Upper lobe of left lung (tissue), 6 donors: ENCODE data around the gene PATL1. TPM values are rescaled to one million over a fixed set of nuclear protein-coding genes. Genes with fewer than 3 reads are reported as not detected.
A peak's percentile ranks its signal among the peaks of the same experiment; 100 is the strongest.
"Not testable (repeated sequence)": the region's sequence is repeated elsewhere in the genome, so short reads cannot be mapped to it uniquely, and the experiment has no call there.

ENCODE experiments used
- ATAC-seq, 2 donors: fragments of 200-7000 bp; cut with Tn5 transposase; one replicate each; pipeline ENCODE4 v1.9.1; 2022; ENCODE audit warnings: mild to moderate bottlenecking in 2 of 2, moderate library complexity in 2 of 2; ENCODE audit not compliant: low FRiP score in 2 of 2
- DNase-seq, 2 donors: peaks; one replicate each; pipeline ENCODE4 v3.0.0-alpha.2; 2019 to 2020
- H3K27ac ChIP-seq, 4 donors: fragments of 200-600 bp; sonication (generic); one replicate each; pipeline ENCODE4 v1.5.1; 2016 to 2019
- H3K27me3 ChIP-seq, 4 donors: fragments of 200-600 bp; sonication (generic); one replicate each; pipeline ENCODE4 v1.5.1; 2017 to 2019
- H3K36me3 ChIP-seq, 4 donors: fragments of 200-600 bp; sonication (generic); one replicate each; pipeline ENCODE4 v1.5.1; 2016 to 2019
- H3K4me1 ChIP-seq, 4 donors: fragments of 200-600 bp; sonication (generic); one replicate each; pipeline ENCODE4 v1.5.1; 2018 to 2019
- H3K4me3 ChIP-seq, 4 donors: fragments of 200-600 bp; sonication (generic); one replicate each; pipeline ENCODE4 v1.5.1; 2017 to 2019; ENCODE audit warnings: mild to moderate bottlenecking in 2 of 4, moderate library complexity in 1 of 4
- H3K9me3 ChIP-seq, 4 donors: fragments of 200-600 bp; sonication (generic); one replicate each; pipeline ENCODE4 v1.5.1; 2018 to 2019
- CTCF ChIP-seq, 6 experiments: fragments of 450-650 bp in 4 of 6; fragments of 200-600 bp in 2 of 6; sonication (generic) in 2 of 6; IDR thresholded peaks; one replicate each; pipeline ENCODE4 v1.5.1; 2016 to 2019; ENCODE audit warnings: antibody characterized with exemption in 6 of 6
- EP300 ChIP-seq, 4 donors: sonication (generic); formaldehyde crosslinking; IDR thresholded peaks; one replicate each; pipeline ENCODE4 v1.5.1; 2017; ENCODE audit warnings: antibody characterized with exemption in 4 of 4, control low read depth in 2 of 4
- POLR2A ChIP-seq, 4 donors: fragments of 450-650 bp; IDR thresholded peaks; one replicate each; pipeline ENCODE4 v1.5.1; 2016 to 2017; ENCODE audit warnings: antibody characterized with exemption in 4 of 4, mild to moderate bottlenecking in 2 of 4
- POLR2AphosphoS5 ChIP-seq, 2 donors: sonication (generic); formaldehyde crosslinking; IDR thresholded peaks; one replicate each; pipeline ENCODE4 v1.5.1; 2017; ENCODE audit warnings: antibody characterized with exemption in 2 of 2
- WGBS, 2 donors: methylation state at CpG; one replicate each; pipeline ENCODE4 v1.1.5; 2017 to 2018; 5-methylcytosine and 5-hydroxymethylcytosine counted together
- total RNA-seq, 6 donors: library from RNA; depleted of rRNA in 4 of 6; stranded (reverse); fragments of >200 nt in 4 of 6; gene quantifications; one replicate each; pipeline versions ENCODE4 v1.1.0 to v1.2.1, GENCODE V29; 2016 to 2021
- donor health status: DM: no; HTN: no; CAD: no; lungs with moderate emphysema.
- donor health status: DM: no; HTN: yes; CAD: no; lungs with severe emphysema.

PATL1 gene
- total RNA-seq, 6 donors from 2014 or later: 13.4 to 34.5 (median 23.7) TPM

GRCh38 chr11:59698506-59698905, 29.7 kb upstream of the PATL1 start:
- ATAC-seq (no peak), DNase-seq (no peak)
- TF ChIP-seq POLR2AphosphoS5 (IDR thresholded peaks at IDR 0.05): no peak
- no peak for TF ChIP-seq EP300 (IDR thresholded peaks at IDR 0.05)
- no peak overlapping the region for H3K4me3 ChIP-seq
- no peaks in the 10 kb centered on the region for H3K4me1 ChIP-seq
- H3K27me3 ChIP-seq: no peaks in the 10 kb centered on the region
- H3K9me3 ChIP-seq: no peaks in the 10 kb centered on the region
- no peak overlapping the region for H3K27ac ChIP-seq
- no peaks in the 10 kb centered on the region for H3K36me3 ChIP-seq

GRCh38 chr11:59692915-59693314, 24.1 kb upstream of the PATL1 start:
- DNase-seq: no peak
- Histone ChIP-seq H3K27me3 (no peaks in the 10 kb centered on the region), H3K27ac (no peak overlapping the region), H3K36me3 (no peaks in the 10 kb centered on the region), H3K4me1 (no peaks in the 10 kb centered on the region), H3K9me3 (peaks cover 0 to 13% (median 6%) of the 10 kb centered on the region in 4 donors), H3K4me3 (no peak overlapping the region)
- TF ChIP-seq CTCF (IDR thresholded peaks at IDR 0.05): no peak
- TF ChIP-seq EP300 (IDR thresholded peaks at IDR 0.05): no peak
- TF ChIP-seq POLR2A (IDR thresholded peaks at IDR 0.05): no peak
- no peak for TF ChIP-seq POLR2AphosphoS5 (IDR thresholded peaks at IDR 0.05)
- ATAC-seq: no peak

GRCh38 chr11:59691156-59691555, 22.3 kb upstream of the PATL1 start:
- Histone ChIP-seq H3K9me3 (peaks cover 0 to 13% (median 6%) of the 10 kb centered on the region in 4 donors), H3K4me3 (no peak overlapping the region), H3K27ac (no peak overlapping the region), H3K4me1 (no peaks in the 10 kb centered on the region), H3K27me3 (no peaks in the 10 kb centered on the region), H3K36me3 (no peaks in the 10 kb centered on the region)
- 63% methylated on average over 2 of the region's 2 CpGs for WGBS, 2 donors
- TF ChIP-seq EP300 (IDR thresholded peaks at IDR 0.05) (no peak), POLR2A (IDR thresholded peaks at IDR 0.05) (no peak), CTCF (IDR thresholded peaks at IDR 0.05) (no peak), POLR2AphosphoS5 (IDR thresholded peaks at IDR 0.05) (no peak)
- ATAC-seq (no peak), DNase-seq (no peak)

GRCh38 chr11:59689015-59689414, 20.2 kb upstream of the PATL1 start:
- no peaks in the 10 kb centered on the region for H3K27me3 ChIP-seq
- no peak overlapping the region for H3K27ac ChIP-seq
- no peaks in the 10 kb centered on the region for H3K36me3 ChIP-seq
- 84 to 91% methylated on average over 3 of the region's 3 CpGs for WGBS, 2 donors
- ATAC-seq (no peak), DNase-seq (no peak)
- TF ChIP-seq POLR2AphosphoS5 (IDR thresholded peaks at IDR 0.05): no peak
- TF ChIP-seq CTCF (IDR thresholded peaks at IDR 0.05): no peak
- no peak for TF ChIP-seq EP300 (IDR thresholded peaks at IDR 0.05)
- TF ChIP-seq POLR2A (IDR thresholded peaks at IDR 0.05): no peak
- no peak overlapping the region for H3K4me3 ChIP-seq
- H3K4me1 ChIP-seq: no peaks in the 10 kb centered on the region
- H3K9me3 ChIP-seq: peaks cover 0 to 13% (median 6%) of the 10 kb centered on the region in 4 donors

GRCh38 chr11:59681260-59681725, 12.5 kb upstream of the PATL1 start:
- H3K4me1 ChIP-seq, ATAC-seq, DNase-seq: not testable (repeated sequence)

GRCh38 chr11:59680287-59681154, 11.7 kb upstream of the PATL1 start:
- Histone ChIP-seq H3K9me3 (no peaks in the 10 kb centered on the region), H3K4me1 (no peaks in the 10 kb centered on the region), H3K4me3 (no peak overlapping the region), H3K36me3 (no peaks in the 10 kb centered on the region), H3K27ac (no peak overlapping the region), H3K27me3 (no peaks in the 10 kb centered on the region)
- TF ChIP-seq POLR2A (IDR thresholded peaks at IDR 0.05) (no peak), CTCF (IDR thresholded peaks at IDR 0.05) (peak; percentile 29 to 73 (median 54))
- DNase-seq (peak in 1 of 2 donors; percentile 76), ATAC-seq (peak; percentile 87 to 89)
- 61 to 95% methylated on average over 1 of the region's 1 CpG for WGBS, 2 donors

More at GRCh38 chr11:59681260-59681725, 12.5 kb upstream of the PATL1 start:
- H3K4me3 ChIP-seq, H3K27ac ChIP-seq, H3K36me3 ChIP-seq, H3K27me3 ChIP-seq, H3K9me3 ChIP-seq: not testable (repeated sequence)
- WGBS, 2 donors: 73 to 74% methylated on average over 7 of the region's 7 CpGs
